HG02884 (cell line): ENCODE data around the gene DKKL1.

Source experiments
- ATAC-seq: cut with Tn5 transposase; IDR thresholded peaks from one replicate; pipeline ENCODE4 v1.9.1; 2021; ENCODE audit warnings: mild to moderate bottlenecking, moderate library complexity; ENCODE audit not compliant: unreplicated experiment

The DKKL1 gene

GRCh38 chr19:49337267-49338022 lies 26.2 kb upstream of the DKKL1 start:
- no peak for ATAC-seq

- no peak for ATAC-seq
Observed at GRCh38 chr19:49338023-49338677, 25.5 kb upstream of the DKKL1 start.

- ATAC-seq, result no peak
Observed at GRCh38 chr19:49338691-49339300, 24.9 kb upstream of the DKKL1 start.

- no peak for ATAC-seq
Observed at GRCh38 chr19:49339301-49340068, 24.2 kb upstream of the DKKL1 start.

GRCh38 chr19:49340069-49340864 lies 23.4 kb upstream of the DKKL1 start:
- peak; percentile 43 for ATAC-seq

GRCh38 chr19:49340865-49341718 lies 22.6 kb upstream of the DKKL1 start:
- ATAC-seq, result no peak

- no peak for ATAC-seq
Observed at GRCh38 chr19:49342291-49342721, 21.4 kb upstream of the DKKL1 start.

- ATAC-seq, result no peak
Observed at GRCh38 chr19:49343123-49343522, 20.6 kb upstream of the DKKL1 start.

- no peak for ATAC-seq
Observed at GRCh38 chr19:49344505-49345423, 18.9 kb upstream of the DKKL1 start.

- ATAC-seq, result no peak
Observed at GRCh38 chr19:49347191-49347590, 16.5 kb upstream of the DKKL1 start.

GRCh38 chr19:49347835-49348234 lies 15.8 kb upstream of the DKKL1 start:
- no peak for ATAC-seq

- no peak for ATAC-seq
Observed at GRCh38 chr19:49348305-49349189, 15.1 kb upstream of the DKKL1 start.

- ATAC-seq, result no peak
Observed at GRCh38 chr19:49349567-49349966, 14.1 kb upstream of the DKKL1 start.

- ATAC-seq, result no peak
Observed at GRCh38 chr19:49355909-49356353, 7.7 kb upstream of the DKKL1 start.

GRCh38 chr19:49356382-49356781 lies 7.3 kb upstream of the DKKL1 start:
- no peak for ATAC-seq

GRCh38 chr19:49357186-49357585 lies 6.5 kb upstream of the DKKL1 start:
- no peak for ATAC-seq
